Lower leg skin (tissue), 3 donors: ENCODE data around the gene PRAMEF8.
"Not testable (repeated sequence)": the region's sequence is repeated elsewhere in the genome, so short reads cannot be mapped to it uniquely, and the experiment has no call there.

Experiments used
- CTCF ChIP-seq, 3 donors: fragments of 450-650 bp; IDR thresholded peaks; one replicate each; pipeline ENCODE4 v1.5.1; 2016; ENCODE audit warnings: antibody characterized with exemption in 3 of 3, mild to moderate bottlenecking in 3 of 3, moderate library complexity in 2 of 3
- POLR2A ChIP-seq, 2 donors: fragments of 450-650 bp; IDR thresholded peaks; one replicate each; pipeline ENCODE4 v1.6.1; 2016 to 2017; ENCODE audit warnings: antibody characterized with exemption in 2 of 2, mild to moderate bottlenecking in 1 of 2, moderate library complexity in 1 of 2

- not testable (repeated sequence) for TF ChIP-seq CTCF, POLR2A (IDR thresholded peaks at IDR 0.05)
Observed at GRCh38 chr1:13253898-13254297, 31.0 kb downstream of the PRAMEF8 start, which contains the start of gene PRAMEF5.
